Sigmoid colon (tissue), 7 donors: Measurements from ENCODE around the gene VEGFA. TPM values are rescaled to one million over a fixed set of nuclear protein-coding genes. Genes with fewer than 3 reads are reported as not detected.

ENCODE experiments used
- DNase-seq: peaks from one replicate; pipeline ENCODE4 v3.0.0-alpha.2; 2019
- H3K27ac ChIP-seq, 4 donors: fragments of 200-600 bp; sonication (generic); one replicate each; pipeline ENCODE4 v1.5.1; 2016 to 2019; ENCODE audit warnings: mild to moderate bottlenecking in 1 of 4
- H3K27me3 ChIP-seq, 3 donors: fragments of 200-600 bp; sonication (generic); one replicate each; pipeline ENCODE4 v1.5.1; 2019; ENCODE audit warnings: mild to moderate bottlenecking in 1 of 3
- H3K36me3 ChIP-seq, 4 donors: fragments of 200-600 bp; sonication (generic); one replicate each; pipeline ENCODE4 v1.5.1; 2016 to 2019
- H3K4me1 ChIP-seq, 4 donors: fragments of 200-600 bp; sonication (generic); one replicate each; pipeline ENCODE4 v1.5.1; 2017 to 2019
- H3K4me3 ChIP-seq, 4 donors: fragments of 200-600 bp; sonication (generic); one replicate each; pipeline ENCODE4 v1.5.1; 2017 to 2019; ENCODE audit warnings: mild to moderate bottlenecking in 2 of 4, moderate library complexity in 1 of 4
- H3K9me3 ChIP-seq, 4 donors: fragments of 200-600 bp in 3 of 4; sonication (generic) in 3 of 4; one replicate each; pipeline versions ENCODE4 v1.5.1 to v1.6.1; 2013 to 2019
- EP300 ChIP-seq, 4 donors: sonication (generic); formaldehyde crosslinking; IDR thresholded peaks; one replicate each; pipeline ENCODE4 v1.6.1; 2017; ENCODE audit warnings: antibody characterized with exemption in 4 of 4
- POLR2A ChIP-seq, 2 donors: fragments of 450-650 bp; IDR thresholded peaks; one replicate each; pipeline ENCODE4 v1.6.1; 2016; ENCODE audit warnings: antibody characterized with exemption in 2 of 2, mild to moderate bottlenecking in 2 of 2, moderate library complexity in 2 of 2
- POLR2AphosphoS5 ChIP-seq, 4 donors: sonication (generic); formaldehyde crosslinking; IDR thresholded peaks; one replicate each; pipeline ENCODE4 v1.6.1; 2017; ENCODE audit warnings: antibody characterized with exemption in 4 of 4
- WGBS, 2 donors: extraction: QIAGEN DNeasy Blood & Tissue Kit; methylation state at CpG; one replicate each; pipeline ENCODE4 v1.1.7; 2013; 5-methylcytosine and 5-hydroxymethylcytosine counted together
- intact Hi-C: fragments of 100-400 bp; cut with DNase I; formaldehyde crosslinking; loops from one replicate; pipeline ENCODE4 v1.15.1; 2023
- polyA plus RNA-seq, 3 donors: library from polyadenylated mRNA; stranded (reverse); fragments of 200-250 nt; gene quantifications; one replicate each; pipeline ENCODE4 v1.2.3, GENCODE V29; 2013
- total RNA-seq, 4 donors: library from RNA; depleted of rRNA; stranded (reverse); fragments of >200 nt; gene quantifications; one replicate each; pipeline ENCODE4 v1.1.0, GENCODE V29; 2016
- TF ChIP-seq, protein P1 (sequence below), 4 experiments: fragments of 450-650 bp in 3 of 4; fragments of 200-600 bp in 1 of 4; IDR thresholded peaks; one replicate each; pipeline ENCODE4 v1.5.1; 2016 to 2019; ENCODE audit warnings: antibody characterized with exemption in 4 of 4, mild to moderate bottlenecking in 3 of 4, moderate library complexity in 2 of 4
- donor health status: healthy with polysubstance abuse.
- donor health status: Bipolar disorder and iron deficiency.
- donor health status: healthy.

Gene VEGFA
- total and polyA plus RNA-seq, 7 donors, result 11.1 to 111 (median 34.2) TPM

DNA sequence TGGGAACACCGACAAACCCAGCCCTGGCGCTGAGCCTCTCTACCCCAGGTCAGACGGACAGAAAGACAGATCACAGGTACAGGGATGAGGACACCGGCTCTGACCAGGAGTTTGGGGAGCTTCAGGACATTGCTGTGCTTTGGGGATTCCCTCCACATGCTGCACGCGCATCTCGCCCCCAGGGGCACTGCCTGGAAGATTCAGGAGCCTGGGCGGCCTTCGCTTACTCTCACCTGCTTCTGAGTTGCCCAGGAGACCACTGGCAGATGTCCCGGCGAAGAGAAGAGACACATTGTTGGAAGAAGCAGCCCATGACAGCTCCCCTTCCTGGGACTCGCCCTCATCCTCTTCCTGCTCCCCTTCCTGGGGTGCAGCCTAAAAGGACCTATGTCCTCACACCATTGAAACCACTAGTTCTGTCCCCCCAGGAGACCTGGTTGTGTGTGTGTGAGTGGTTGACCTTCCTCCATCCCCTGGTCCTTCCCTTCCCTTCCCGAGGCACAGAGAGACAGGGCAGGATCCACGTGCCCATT lies 15.3 kb downstream of the VEGFA start:
- DNase-seq, result no peak
- H3K27me3 ChIP-seq, result no peaks in the 10 kb centered on the region
- peaks cover 0 to 61% (median 35%) of the 10 kb centered on the region in 4 donors for H3K36me3 ChIP-seq
- H3K27ac ChIP-seq, result no peak overlapping the region
- intact Hi-C loops, result no loop called here
- no peaks in the 10 kb centered on the region for H3K9me3 ChIP-seq
- WGBS, 2 donors, result 87 to 89% methylated on average over 14 of the region's 14 CpGs
- H3K4me1 ChIP-seq, result no peaks in the 10 kb centered on the region
- TF ChIP-seq POLR2A (IDR thresholded peaks at IDR 0.05), result no peak
- no peak for TF ChIP-seq EP300 (IDR thresholded peaks at IDR 0.05)
- TF ChIP-seq, protein P1, sequence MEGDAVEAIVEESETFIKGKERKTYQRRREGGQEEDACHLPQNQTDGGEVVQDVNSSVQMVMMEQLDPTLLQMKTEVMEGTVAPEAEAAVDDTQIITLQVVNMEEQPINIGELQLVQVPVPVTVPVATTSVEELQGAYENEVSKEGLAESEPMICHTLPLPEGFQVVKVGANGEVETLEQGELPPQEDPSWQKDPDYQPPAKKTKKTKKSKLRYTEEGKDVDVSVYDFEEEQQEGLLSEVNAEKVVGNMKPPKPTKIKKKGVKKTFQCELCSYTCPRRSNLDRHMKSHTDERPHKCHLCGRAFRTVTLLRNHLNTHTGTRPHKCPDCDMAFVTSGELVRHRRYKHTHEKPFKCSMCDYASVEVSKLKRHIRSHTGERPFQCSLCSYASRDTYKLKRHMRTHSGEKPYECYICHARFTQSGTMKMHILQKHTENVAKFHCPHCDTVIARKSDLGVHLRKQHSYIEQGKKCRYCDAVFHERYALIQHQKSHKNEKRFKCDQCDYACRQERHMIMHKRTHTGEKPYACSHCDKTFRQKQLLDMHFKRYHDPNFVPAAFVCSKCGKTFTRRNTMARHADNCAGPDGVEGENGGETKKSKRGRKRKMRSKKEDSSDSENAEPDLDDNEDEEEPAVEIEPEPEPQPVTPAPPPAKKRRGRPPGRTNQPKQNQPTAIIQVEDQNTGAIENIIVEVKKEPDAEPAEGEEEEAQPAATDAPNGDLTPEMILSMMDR (IDR thresholded peaks at IDR 0.05), result no peak
- no peak for TF ChIP-seq POLR2AphosphoS5 (IDR thresholded peaks at IDR 0.05)
- no peak overlapping the region for H3K4me3 ChIP-seq

DNA sequence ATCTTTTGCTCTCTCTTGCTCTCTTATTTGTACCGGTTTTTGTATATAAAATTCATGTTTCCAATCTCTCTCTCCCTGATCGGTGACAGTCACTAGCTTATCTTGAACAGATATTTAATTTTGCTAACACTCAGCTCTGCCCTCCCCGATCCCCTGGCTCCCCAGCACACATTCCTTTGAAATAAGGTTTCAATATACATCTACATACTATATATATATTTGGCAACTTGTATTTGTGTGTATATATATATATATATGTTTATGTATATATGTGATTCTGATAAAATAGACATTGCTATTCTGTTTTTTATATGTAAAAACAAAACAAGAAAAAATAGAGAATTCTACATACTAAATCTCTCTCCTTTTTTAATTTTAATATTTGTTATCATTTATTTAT lies 15.9 kb downstream of the VEGFA start:
- H3K4me3 ChIP-seq, result no peak overlapping the region
- DNase-seq, result no peak
- no peaks in the 10 kb centered on the region for H3K4me1 ChIP-seq
- H3K36me3 ChIP-seq, result peaks cover 0 to 55% (median 32%) of the 10 kb centered on the region in 4 donors
- H3K27ac ChIP-seq, result no peak overlapping the region
- no peaks in the 10 kb centered on the region for H3K9me3 ChIP-seq
- no peak for TF ChIP-seq POLR2A (IDR thresholded peaks at IDR 0.05)
- WGBS, 2 donors, result 68 to 75% methylated on average over 3 of the region's 3 CpGs
- H3K27me3 ChIP-seq, result no peaks in the 10 kb centered on the region
- intact Hi-C loops, result no loop called here

DNA sequence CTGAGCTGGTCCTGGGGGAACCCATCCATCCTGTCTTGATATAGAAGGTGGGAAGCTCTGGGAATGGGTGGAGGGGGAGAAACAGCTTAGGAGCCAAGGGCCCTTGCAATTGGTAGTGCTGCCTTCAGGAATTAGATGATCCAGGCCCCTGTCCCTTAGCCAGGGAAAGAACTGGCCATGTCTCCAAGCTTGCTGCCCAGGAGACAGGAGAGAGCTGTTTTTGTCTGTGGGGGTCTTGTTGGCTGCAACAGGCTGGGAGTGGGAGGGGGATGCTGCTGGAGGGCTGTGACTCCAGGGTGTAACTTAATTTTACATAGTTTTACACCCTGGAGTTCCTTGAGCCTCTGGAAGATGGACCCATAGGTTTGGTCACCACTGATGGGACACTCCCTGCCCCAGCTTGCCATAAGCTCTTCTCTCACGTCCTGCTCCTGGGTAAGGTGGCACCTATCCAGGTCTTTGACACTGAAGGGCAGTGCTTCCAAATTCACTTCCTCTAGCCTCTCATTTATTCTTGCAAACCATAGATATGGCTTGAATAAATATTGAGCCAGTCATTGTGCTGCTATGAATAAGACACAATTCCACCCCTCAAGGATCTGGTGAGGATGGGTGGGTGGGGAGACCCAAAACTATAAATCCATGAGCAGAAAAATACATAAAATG lies 16.8 kb downstream of the VEGFA start:
- TF ChIP-seq POLR2AphosphoS5 (IDR thresholded peaks at IDR 0.05), result no peak
- TF ChIP-seq POLR2A (IDR thresholded peaks at IDR 0.05), result no peak
- TF ChIP-seq EP300 (IDR thresholded peaks at IDR 0.05), result no peak
- Histone ChIP-seq H3K27me3 (no peaks in the 10 kb centered on the region), H3K36me3 (peaks cover 0 to 47% (median 29%) of the 10 kb centered on the region in 4 donors), H3K4me1 (no peaks in the 10 kb centered on the region), H3K9me3 (no peaks in the 10 kb centered on the region), H3K4me3 (no peak overlapping the region), H3K27ac (no peak overlapping the region)
- intact Hi-C loops, result no loop called here
- 9 to 57% methylated on average over 1 of the region's 1 CpG for WGBS, 2 donors
- no peak for DNase-seq

DNA sequence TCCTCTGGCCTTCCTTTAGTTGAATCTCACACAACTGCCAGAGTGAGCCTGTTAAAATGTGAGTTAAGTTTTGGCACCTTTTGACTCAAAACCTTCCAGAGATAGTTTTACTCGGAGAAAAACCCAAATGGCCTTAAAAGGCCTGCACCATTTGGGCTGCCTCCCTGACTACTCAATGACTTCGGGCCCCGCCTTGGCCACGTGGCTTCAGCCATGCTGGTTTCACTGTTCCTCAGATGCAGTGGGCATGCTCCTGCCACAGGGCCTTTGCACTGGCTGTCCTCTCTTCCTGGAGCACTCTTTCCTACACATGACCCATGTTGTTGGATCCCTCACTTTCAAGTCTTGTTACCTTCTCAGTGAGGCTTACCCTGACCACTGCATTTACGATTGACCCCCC lies 18.3 kb downstream of the VEGFA start:
- intact Hi-C loops, result no loop called here

DNA sequence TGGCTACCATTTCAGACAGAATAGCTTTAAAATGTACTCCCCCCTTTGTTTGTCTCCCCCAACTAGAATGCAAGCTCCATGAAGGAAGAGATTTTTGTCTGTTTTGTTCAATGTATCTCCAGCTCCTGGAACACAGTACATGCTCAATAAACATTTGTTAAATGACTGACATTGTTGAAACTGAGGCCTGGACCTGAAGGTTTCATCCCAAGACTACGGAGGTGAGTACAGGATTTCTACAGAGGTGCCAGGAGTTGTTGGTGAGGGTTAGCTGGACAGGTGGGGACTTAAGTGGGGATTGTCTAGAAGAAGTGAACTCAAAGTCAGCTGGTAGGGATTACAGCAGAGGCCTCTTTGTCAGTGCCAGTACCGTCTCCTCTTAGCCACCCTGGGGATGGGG lies 19.4 kb downstream of the VEGFA start:
- Histone ChIP-seq H3K9me3 (no peaks in the 10 kb centered on the region), H3K27ac (peak overlapping the region in 3 of 4 donors; percentile 10 to 71 (median 28)), H3K4me3 (no peak overlapping the region), H3K36me3 (peaks cover 0 to 20% (median 10%) of the 10 kb centered on the region in 4 donors), H3K27me3 (no peaks in the 10 kb centered on the region), H3K4me1 (no peaks in the 10 kb centered on the region)
- no peak for DNase-seq
- WGBS, 2 donors, result 90 to 91% methylated on average over 2 of the region's 2 CpGs
- intact Hi-C loops, result no loop called here
- TF ChIP-seq, protein P1 (IDR thresholded peaks at IDR 0.05), result no peak
- TF ChIP-seq POLR2AphosphoS5 (IDR thresholded peaks at IDR 0.05) (no peak), EP300 (IDR thresholded peaks at IDR 0.05) (no peak), POLR2A (IDR thresholded peaks at IDR 0.05) (no peak)

More for the DNA sequence above, 18.3 kb downstream of the VEGFA start:
- Histone ChIP-seq H3K9me3 (no peaks in the 10 kb centered on the region), H3K27ac (no peak overlapping the region), H3K27me3 (no peaks in the 10 kb centered on the region), H3K4me3 (no peak overlapping the region), H3K36me3 (peaks cover 0 to 32% (median 18%) of the 10 kb centered on the region in 4 donors), H3K4me1 (no peaks in the 10 kb centered on the region)
- TF ChIP-seq EP300 (IDR thresholded peaks at IDR 0.05) (no peak), POLR2AphosphoS5 (IDR thresholded peaks at IDR 0.05) (no peak), POLR2A (IDR thresholded peaks at IDR 0.05) (no peak)
- TF ChIP-seq, protein P1 (IDR thresholded peaks at IDR 0.05), result no peak
- DNase-seq, result no peak
- 88 to 91% methylated on average over 5 of the region's 5 CpGs for WGBS, 2 donors
